Superior temporal gyrus (tissue), 1 donor: ENCODE measurements around the gene DAG1.
A peak's percentile ranks its signal among the peaks of the same experiment; 100 is the strongest.
"Not testable (repeated sequence)": the region's sequence is repeated elsewhere in the genome, so short reads cannot be mapped to it uniquely, and the experiment has no call there.

Source experiments
- DNase-seq: peaks from one replicate; pipeline ENCODE4 v3.0.0-alpha.2; 2016; ENCODE audit errors: extremely low spot score

Gene DAG1

DNA sequence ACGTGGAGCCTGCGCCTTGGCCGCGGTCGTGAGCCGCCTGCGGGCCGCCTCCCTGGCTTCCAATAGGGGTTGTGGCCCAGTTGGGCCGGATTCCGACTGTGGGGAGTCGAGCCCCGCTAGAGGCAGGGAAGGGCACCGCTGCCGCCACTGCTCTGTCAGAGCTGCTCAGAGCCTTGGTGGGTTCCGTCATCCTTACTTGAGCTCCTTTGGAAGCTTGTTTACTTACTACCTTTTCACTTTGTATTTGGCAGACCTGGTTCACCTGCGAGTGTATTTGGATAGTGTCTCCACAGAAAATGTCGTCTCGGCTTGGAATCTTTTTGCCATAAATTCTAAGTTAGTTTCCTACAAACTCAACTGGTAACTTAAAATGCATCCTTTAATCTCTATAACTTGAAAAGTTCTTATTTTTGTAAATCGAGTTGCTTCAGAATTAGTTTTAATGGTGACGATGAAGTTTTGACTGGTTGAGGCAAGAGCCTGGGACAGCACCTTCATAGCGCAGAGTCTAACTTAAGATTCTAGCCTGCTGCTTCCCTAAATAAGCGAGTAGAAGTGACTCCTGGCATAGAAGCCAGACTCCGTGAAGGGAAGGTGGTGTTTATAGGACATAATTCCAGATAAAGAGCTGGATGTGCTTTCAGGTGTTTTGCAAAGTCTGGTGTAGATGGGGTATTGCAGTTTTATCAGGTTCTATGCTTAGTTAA, 800 bp downstream of the DAG1 start:
- DNase-seq, result peak; percentile 37

DNA sequence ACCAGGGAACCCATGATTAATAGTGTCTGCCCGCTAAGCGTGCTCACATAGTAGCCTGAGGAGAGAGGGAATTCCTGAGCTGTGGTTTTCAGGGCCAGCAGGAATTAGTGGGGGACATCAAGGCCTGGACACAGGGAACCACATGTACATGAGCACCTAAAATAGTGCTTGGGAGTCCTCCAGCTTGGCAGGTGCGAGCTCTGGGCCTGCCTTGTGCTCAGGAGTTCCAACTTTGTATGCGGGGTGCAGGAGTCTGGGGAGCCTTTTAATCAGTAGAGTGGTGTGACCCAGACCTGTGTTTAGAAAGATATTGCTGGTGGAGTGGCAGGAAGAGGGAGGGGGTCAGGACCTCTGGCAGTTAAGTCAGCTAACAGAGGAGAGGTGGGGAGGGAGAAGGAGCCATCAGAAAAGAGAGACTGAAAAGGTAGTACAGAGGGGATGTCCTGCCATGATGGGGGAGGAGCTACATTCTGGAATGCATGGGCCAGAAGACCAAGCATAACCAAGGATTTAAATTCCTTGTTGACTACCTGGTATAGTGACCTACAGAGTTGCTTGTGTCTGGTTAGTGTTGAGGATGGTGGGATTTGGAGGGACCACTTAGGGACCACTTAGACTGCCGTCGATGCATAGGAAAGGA, 1.9 kb downstream of the DAG1 start:
- DNase-seq, result no peak

DNA sequence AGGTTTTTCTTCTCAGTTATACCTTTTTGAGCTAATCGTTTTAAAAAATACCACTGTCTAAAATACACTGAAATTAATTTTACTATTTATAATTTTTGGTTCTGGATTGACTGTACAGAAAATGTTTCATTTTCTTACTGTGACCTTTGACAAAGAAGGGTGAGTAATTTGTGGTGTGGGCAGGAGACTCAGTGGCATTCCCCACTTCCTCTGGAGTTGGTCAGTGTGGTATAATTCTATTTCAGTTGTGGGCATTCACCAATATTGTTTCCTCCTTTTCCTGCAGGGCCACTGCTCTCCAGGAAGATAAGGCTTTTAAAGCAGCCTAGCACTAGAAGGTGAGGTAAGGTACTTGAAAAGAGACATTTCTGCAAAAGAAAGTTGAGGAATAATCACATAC, 6.5 kb downstream of the DAG1 start:
- DNase-seq, result no peak

DNA sequence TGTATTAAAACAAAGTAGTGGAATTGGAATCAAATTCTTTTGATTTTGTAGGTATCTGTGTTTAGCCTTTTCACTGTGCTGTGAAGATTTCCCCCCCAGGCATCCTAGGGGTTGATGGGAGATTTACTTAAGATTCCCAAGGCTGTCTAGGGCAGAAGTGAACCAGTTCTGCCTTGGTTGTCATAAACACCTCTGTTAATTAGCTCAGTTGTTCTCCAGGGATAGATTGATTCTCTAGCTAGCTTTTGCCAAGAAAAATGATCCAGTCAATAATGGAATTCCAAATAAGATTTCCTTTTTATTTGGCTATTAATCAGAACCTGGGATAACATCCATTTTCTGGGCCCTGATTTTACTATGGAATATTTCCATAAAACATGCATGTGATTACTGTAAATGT, 12.7 kb downstream of the DAG1 start:
- no peak for DNase-seq

DNA sequence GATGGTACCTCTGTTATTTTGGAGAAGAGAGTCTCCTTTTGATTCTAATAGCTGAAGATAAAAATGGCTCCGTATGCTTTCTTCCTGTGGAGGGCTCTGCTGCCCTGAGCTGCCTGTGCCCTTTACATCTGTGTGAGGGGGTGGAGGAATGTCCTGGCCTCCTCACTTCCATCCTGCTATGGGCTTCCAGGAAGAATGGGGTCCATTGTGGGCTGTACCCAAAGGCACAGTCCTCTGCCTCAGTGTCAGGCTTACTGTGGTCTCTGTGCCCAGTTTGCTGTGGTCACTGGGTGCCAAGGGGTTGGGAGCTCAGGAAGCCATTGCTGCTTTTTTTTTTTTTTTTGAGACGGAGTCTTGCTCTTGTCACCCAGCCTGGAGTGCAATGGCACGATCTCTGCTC, 14.4 kb downstream of the DAG1 start:
- DNase-seq, result no peak

DNA sequence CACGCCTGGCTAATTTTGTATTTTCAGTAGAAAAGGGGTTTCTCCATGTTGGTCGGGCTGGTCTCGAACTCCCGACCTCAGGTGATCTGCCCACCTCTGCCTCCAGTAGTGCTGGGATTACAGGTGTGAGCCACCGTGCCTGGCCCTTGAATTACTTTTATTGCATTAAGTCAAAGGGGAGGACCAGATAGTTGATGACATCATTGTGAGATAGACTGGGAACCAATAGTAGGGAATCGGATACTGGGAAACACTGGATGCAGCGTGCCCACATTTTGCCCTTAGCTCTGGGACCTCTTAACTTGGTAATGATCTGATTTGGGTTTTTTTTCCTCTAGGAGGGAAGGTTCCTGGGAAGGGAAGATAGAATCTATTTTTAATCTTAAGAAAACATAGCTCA, 19.2 kb downstream of the DAG1 start:
- no peak for DNase-seq

DNA sequence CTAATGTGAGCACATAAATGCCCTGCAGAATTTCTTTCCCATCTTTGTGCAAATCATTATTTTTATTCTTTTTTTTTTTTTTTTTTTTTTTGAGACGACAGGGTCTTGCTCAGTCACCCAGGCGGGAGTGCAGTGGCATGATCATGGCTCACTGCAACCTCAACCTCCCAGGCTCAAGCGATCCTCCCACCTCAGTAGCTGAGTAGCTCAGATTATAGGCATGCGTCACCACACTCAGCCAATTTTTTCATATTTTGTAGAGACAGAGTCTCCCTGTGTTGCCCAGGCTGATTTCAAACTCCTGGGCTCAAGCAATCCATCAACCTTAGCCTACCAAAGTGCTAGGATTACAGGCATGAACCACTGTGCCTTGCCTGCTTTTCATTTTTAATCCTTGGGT, 22.9 kb downstream of the DAG1 start:
- DNase-seq, result no peak

DNA sequence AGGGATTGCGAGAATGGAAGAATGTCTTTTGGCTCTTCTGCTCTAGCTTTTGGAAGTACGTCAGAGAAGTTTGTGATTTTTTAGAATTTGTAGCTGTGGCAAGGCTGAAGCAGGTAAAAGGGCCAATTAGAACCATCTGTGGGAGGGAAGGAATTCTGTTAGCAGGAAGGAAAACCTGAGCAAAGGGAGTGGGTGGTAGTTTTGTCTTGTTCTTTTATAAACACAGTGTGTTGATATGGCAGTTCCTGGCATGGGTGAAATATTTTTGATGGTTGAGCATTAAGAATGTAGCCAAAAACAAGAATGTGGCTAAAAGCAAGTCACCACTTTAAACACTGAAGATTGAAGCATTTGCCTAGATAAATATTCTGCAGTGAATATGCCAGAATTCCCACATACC, 23.8 kb downstream of the DAG1 start:
- peak; percentile 25 for DNase-seq

DNA sequence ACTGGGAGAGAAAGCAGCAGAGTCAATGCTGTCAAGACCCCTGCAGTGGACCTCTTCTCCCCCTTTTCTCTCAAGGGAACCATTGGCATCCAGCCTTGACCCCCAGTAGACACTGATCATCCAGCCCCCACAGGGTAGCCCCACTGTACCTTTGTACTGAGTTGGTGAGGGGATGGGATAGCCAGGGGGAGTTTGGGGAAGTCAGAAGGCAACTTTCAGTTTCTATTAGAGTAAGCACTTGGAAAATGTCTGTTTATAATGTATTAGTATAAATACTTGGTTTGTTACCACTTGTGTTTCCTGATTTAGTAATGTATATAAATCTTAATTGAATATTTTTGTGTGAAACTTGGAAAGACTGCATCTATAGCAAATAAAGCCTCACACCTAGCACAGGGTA, 25.0 kb downstream of the DAG1 start:
- no peak for DNase-seq

DNA sequence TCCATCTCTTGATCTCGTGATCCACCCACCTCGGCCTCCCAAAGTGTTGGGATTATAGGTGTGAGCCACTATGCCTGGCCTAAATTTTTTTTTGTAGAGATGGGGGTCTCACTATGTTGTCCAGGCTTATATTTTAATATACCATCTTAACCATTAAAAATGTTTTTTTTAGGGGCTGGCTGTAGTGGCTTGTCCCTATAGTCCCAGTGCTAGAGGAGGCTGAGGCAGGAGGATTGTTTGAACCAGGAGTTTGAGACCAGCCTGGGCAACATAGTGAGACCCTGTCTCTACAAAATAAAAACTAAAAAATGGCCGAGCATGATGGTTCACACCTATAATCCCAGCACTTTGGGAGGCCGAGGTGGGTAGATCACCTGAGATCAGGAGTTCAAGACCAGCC, 26.8 kb downstream of the DAG1 start:
- DNase-seq, result not testable (repeated sequence)

DNA sequence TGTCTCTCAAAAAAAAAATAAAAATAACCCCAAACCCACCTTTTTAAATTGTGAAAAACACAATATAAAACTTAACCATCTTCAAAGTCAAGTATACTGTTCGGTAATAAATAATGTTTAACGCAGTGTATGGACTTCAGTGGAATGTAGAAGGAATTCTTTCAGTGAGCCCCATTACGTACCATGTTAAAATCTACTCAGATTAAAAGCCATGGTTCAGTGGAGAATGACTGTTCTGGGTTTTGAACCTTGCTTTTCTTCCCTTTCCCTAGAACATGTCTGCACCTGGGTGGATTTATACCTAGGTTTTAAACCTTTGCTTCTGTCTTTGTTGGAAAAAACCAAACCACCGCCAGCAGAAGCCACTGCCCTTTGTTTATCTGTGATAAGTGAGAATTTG, 27.5 kb downstream of the DAG1 start:
- DNase-seq, result no peak

DNA sequence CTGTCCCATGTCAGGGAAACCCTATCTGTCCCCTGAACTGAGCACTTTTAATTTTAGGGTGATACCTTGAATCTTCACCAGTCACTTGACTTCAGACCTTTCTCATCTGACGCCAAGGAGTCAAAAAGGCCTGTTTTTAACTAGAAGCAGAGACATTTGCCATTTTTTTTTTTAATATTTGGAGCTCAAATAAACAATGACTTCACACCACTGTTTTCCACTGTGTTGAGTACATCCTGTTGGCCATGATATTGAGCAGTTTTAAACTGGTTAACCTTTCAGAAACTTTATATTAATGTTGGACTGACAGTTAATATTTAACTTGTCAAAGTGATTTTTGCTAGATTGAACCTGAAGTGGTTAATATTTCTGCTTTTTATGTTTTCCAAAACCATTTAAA, 28.2 kb downstream of the DAG1 start:
- no peak for DNase-seq

DNA sequence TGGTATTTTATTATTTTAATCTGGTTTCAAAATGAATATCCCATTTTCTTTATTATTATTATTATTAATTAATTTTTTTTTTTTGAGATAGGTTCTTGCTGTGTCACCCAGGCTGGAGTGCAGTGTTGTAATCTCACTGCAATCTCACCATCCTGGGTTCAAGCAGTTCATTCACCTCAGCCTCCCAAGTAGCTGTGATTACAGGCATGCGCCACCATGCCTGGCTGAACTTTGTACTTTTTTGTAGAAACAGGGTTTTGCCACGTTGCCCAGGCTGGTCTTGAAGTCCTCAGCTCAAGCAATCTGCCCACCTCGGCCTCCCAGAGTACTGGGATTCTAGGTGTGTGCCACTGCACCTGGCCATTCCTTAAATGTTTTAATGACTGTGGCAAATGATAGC, 28.6 kb downstream of the DAG1 start:
- no peak for DNase-seq

DNA sequence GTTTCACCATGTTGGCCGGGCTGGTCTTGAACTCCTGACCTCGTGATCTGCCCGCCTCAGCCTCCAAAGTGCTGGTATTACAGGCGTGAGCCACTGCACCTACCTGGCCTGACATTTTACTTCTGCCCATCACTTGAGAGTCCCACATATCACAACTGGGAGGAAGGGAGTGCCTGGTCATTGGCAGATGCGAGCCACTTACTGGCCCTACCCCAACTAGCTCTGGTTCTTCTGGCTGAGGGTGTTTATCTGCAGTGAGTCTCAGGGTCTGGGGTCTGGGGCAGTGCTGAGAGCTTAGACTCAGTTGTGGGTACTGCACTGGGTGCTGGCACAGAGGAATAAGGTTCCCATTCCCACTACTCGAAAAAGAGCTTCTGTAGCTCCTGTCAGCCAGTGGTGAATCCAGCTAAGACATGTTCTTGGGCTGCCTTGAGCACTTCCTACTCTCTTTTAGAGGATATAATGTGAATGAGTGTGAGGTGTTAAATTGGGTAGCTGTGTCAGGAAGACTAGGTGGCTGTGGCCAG, 30.2 kb downstream of the DAG1 start:
- DNase-seq, result no peak

DNA sequence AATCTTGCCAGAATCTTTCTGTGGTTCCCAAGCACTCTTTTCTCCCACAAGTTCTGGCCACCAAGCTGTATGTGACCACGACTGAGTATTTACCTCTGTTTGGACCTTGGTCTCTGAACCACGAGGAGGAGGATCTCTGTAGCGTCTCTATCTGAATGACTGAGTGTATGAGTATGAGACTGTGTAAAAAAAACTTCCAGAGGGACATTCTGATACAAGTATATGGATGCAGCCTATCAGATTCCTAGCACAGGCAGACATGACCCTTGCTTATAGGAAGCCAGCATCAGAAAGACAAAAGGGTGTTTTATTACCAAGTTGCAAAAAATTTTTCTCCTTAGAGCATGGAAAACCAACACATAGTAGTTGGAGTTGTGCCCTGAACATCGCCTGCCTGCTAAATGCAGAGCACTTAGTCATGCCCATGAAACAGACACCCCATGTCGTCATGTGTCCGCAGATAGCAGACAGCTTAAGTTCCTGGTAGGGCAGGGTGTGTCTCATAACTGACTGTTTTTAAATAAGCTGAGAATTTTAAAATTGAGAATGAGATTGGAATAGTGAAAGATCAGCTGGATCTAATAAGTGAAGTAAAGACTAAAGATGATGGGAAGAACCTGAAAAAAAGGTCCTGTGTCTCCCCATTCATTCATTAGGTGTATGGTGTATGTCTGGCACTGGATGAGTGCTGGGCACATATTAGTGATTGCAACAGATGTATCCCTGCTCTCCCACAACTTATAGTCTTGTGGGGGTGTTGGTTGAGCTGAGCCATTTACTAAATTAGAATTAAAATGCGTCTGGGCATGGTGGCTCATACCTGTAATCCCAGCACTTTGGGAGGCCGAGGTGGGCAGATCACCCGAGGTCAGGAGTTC, 30.9 kb downstream of the DAG1 start:
- DNase-seq, result peak; percentile 56

DNA sequence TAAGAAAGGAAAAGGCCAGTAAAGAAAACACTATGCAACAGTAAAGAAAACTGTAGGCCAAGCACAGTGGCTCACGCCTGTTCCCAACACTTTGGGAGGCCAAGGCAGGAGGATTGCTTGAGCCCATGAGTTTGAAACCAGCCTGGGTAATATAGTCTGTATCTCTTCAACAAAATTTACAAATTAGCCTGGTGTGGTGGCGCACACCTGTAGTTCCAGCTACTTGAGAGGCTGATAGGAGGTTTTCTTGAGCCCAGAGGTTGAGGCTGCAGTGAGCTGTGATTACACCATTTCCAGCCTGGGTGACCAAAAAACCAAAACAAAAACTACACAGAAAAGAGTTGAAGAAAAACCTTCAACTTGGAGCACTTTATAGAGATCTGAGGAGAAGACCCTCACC, 31.8 kb downstream of the DAG1 start:
- no peak for DNase-seq

DNA sequence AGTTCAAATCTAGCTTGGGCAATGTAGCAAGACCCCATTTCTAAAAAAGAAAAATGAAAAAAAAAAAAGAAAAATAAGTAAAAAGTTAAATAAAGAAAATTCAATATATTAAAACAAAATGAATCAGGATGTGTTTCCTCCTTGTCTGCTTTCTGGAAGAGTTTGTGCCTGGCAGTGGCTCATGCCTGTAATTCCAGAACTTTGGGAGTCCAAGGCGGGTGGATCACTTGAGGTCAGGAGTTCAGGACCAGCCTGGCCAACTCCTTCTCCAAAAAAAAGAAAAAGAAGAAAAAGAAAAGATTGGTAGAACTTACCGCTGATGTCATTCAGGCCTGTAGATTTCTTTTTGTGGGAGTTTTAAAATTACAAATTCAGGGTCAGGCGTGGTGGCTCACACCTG, 36.8 kb downstream of the DAG1 start:
- DNase-seq, result no peak

DNA sequence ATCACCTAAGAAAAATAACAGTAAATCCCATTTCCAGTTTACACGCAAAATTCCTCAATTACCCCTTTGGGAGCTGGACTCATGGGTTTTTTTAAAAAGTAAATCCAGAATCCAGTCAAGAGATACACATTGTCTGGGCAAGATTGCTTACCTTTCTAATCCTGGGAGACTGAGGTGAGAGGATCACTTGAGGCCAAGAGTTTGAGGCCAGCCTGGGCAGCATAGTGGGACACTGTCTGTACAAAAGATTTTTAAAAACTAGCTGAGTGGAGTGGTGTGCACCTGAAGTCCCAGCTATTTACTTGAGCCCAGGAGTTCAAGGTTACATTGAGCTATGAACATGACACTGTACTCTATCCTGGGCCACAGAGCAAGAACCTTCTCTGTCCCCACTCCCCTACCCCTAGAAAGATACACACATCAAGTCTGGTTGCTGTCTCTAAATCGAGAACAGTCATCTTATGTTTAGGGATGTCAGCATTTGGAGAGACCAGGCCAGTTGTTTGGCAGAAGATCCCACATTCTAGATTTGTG, 39.0 kb downstream of the DAG1 start:
- no peak for DNase-seq

DNA sequence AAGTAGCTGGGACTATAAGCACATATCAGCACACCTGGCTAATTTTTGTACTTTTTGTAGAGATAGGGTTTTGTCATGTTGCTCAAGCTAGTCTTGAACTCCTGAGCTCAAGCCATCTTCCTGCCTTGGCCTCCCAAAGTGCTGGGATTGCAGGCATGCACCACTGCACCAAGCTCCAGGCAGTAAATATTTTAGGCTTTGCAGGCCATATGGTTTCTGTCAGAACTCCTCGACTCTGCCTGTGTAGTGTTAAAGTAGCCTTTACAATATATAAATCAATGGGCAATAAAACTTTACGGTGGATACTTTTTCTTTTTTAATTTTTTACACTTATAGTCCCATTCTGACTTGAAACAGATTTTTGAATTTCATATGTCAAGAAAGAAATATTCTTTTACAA, 41.6 kb downstream of the DAG1 start:
- no peak for DNase-seq

DNA sequence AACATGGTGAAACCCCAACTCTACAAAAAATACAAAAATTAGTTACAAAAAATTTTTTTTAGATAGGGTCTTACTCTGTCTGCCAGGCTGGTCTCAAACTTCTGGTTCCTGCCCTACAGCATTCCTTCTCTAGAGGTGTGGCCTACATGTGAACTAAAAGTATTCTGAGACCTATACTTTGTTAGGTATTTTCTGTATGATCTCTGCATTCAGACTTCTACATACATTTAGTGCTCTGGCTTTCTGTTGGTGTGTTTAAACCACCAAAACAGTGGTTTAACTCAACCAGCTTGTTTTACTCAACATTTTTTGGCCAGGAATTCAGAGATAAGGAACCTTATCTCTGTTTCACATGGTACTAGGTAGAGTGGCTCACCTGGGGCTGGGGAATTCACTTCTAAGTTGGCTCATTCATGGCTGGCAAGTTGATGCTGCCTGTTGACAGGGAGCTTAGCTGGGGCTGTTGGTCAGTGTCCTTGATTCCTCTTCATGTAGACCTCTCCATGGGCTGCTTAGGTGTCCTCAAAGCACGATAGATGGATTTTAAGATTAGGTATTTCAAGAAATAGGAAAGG, 42.8 kb downstream of the DAG1 start:
- no peak for DNase-seq

DNA sequence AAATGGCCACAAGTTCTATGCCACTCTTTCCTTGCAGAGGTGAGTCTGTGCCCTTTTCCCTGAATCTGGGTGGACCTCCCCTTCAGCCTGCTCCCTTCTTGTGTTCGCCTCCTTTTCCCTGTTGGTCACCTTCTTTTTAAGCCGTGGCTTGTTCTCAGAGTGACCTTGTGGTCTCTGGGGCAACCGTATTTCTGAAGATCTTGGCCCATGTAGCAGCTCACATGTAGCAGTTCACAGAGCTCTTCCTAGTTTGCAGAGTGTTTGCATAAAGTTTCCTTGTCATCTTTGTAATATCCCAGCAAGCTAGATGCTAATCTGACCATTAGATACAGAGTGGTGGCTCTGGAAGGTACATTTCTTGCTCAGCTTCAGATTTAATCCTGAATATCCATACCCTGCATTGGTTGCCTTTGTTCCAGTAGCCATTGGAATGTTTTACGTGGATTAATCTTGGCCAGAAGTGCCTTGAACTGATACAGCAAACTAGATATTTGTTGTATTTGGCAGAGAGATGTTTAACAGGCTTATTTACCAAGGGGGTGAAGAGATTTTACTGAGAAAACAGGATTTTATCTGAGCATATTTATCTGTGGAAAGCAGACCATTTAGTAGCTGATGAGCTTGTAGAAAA, 43.5 kb downstream of the DAG1 start:
- DNase-seq, result no peak

DNA sequence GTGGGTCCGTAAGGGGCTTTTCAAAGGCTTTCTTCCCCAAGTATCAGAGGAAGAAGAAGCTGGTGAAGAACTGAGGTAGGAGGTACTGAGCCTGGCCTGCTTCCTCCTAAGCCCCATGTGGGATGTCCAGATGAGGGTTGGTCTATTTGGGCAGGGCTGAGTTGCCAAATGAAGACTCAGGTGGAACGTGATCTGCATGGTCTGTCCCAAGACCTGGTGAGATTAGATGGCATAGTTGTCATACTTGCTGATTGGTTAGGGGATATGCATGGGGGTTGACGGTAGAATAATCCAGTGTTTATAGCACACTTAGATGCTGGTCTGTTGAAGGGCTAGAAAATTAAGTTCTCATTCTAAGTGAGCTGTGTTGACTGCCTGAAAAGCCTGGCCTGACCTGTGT, 47.9 kb downstream of the DAG1 start:
- no peak for DNase-seq
